Stimulated activated CD4-positive, alpha-beta T cell treated with anti-CD3 and anti-CD28 coated beads, Interleukin-12 subunit alpha, Interleukin-12 subunit beta, amount 100 ng/mL, for 4 hours (primary cell): ENCODE results near the gene LLGL2.

Experiments
- DNase-seq: peaks from one replicate; pipeline ENCODE4 v3.0.0-alpha.2; 2020

Gene LLGL2

DNA sequence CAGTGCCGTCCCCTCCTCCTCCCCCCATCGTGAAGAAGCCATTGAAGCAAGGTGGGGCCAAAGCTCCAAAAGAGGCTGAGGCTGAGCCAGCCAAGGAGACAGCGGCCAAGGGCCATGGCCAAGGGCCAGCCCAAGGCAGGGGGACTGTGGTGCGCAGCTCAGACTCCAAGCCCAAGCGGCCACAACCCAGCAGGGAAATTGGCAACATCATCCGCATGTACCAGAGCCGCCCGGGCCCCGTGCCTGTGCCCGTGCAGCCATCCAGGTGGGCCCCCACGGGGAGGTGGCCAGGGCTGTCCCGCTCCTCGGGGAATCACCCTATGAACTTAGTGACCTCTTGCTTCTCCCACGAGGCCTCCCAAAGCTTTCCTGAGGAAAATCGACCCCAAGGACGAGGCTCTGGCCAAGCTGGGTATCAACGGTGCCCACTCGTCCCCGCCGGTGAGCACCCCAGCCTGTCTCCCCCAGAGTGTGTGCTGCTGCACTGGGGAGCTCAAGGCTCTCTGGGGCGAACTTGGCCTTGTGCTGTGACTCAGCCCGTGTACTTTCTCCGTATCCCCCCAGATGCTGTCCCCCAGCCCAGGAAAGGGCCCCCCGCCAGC is 91.1 kb downstream of the LLGL2 start:
- DNase-seq: no peak

DNA sequence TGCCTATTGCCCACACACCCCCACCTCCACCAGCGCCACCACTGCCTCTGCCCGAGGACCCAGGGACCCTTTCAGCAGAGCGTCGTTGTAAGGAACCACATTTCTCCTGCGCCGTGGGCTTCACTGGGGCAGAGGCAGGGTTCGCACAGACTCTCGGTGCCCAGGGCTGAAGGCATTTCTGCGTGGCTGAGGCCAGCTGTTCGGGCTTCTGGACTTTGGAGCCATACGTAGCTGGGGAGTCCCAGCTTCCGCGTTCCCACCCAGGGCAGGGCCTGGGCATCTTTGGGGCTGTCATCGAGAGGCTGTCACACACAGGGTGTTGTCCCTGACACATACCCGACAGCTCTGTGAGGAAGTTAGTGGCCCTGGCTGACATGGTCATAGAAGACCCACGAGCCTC is 91.7 kb downstream of the LLGL2 start:
- DNase-seq: no peak

DNA sequence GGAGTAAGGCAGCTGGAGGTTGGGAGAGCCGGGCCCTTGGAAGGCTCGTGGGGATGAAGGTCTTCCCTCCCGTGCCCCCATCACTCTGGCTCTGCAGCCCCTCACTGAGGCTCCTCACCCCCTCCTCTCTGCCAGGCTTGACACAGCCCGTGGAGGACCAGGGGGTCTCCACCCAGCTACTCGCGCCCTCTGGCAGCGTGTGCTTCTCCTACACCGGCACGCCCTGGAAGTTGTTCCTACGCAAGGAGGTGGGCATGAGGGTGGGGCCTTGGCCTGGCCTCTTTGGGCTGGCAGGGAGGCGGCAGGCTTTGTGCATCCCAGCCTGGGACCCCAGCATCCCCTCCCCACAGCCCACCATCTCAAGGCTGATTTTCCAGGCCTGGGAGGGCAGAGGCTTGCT is 92.2 kb downstream of the LLGL2 start:
- no peak for DNase-seq

DNA sequence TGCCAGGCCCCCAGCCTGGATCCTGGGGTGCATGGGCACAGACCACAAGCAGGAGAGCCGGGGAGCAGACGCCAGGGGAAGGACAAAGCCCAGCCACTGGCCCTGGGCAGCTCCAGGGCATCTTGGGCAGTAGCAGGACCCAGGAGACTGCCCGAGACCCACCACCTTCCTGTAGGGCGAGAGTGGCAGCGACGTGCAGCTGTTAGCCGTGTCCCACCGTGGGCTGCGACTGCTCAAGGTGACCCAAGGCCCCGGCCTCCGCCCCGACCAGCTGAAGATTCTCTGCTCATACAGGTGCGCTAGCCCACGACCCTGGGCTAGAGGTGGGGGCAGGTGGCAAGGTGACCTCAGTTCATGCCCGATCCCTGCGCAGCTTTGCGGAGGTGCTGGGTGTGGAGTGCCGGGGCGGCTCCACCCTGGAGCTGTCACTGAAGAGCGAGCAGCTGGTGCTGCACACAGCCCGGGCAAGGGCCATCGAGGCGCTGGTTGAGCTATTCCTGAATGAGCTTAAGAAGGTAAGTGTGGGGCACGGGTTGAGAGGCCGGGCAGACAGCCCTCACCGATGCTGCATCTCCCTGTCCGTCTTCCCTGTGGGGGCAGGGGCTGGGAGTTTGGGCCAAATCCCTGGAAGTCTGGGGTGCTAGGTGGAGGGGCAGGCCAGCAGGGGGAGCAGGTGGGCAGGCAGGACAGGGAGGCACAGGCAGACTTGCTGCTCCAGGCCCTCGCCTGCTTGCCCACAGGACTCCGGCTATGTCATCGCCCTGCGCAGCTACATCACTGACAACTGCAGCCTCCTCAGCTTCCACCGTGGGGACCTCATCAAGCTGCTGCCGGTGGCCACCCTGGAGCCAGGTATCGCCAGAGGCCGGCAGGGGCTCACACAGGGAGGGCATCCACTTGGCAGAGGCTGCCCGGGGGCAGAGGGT is 94.3 kb downstream of the LLGL2 start:
- DNase-seq: peak; percentile 16

DNA sequence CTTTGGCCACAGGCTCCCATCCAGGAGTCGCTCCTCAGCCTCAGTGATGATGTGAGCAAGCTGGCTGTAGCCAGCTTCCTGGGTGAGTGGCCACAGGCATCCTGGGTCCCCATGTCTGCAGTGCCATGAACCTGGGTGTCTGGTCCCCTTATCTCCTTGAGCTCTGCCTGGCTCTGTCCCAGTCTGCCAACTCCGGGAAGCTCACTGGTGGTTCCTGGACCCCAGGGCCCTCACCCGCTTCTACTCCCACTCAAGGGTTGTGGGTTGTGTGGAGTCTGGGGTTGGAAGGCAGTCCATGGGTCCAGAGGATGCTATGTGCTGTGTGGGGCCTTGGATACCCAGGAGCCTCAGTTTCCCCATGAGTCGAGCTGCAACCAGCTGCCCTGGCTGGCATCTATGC is 96.0 kb downstream of the LLGL2 start:
- DNase-seq: no peak

DNA sequence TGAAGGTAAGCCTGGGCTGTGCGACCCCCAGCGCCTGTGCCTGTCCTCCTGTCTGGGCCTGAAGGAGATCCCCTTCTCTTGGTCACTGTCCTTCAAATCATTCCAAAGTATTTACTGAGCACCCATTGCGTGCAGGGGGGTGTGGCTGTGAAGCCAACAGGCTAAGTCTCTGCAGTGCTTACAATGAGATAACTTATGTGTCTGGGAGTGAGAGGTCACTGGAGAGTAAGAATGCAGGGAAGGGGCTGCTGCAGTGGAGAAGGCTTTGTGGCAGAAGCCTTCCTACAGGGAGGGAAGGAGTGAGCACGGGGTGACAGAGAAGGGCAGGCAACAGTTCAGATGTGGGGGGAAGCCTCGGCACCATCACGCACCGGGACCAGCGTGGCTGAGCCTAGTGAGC is 96.6 kb downstream of the LLGL2 start:
- no peak for DNase-seq

DNA sequence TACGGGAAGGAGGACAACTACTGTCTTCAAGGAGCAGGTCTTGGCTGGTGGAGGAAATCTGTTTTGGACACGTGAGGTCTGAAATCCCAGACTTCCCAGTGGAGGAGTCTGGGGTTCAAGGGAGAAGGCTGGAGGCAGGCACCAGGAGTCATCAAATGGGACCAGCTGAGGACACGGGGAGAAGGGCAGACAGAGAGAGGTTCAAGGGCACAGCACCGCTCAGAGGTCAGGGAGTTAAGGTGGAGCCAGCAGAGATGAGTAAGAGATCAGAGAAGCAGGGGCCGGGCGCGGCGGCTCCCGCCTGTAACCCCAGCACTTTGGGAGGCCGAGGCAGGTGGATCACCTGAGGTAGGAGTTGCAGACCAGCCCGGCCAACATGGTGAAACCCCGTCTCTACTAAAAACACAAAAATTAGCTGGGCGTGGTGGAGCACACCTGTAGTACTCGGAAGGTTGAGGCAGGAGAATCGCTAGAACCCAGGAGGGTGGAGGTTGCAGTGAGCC is 97.3 kb downstream of the LLGL2 start:
- no peak for DNase-seq

DNA sequence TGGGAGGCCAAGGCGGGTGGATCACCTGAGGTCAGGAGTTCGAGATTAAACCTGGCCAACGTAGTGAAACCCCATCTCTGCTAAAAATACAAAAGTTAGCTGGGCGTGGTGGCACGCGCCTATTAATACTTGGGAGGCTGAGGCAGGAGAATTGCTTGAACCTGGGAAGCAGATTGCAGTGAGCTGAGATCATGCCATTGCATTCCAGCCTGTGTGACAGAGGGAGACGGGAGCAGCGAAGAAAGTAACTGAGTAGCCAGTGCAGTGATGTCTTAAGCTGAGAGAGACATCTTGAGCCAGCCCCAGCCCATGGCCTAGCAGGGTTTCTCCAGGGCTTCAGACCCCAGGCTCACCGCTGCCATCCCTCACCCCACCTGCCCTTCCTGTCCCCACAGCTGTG is 97.9 kb downstream of the LLGL2 start:
- no peak for DNase-seq

DNA sequence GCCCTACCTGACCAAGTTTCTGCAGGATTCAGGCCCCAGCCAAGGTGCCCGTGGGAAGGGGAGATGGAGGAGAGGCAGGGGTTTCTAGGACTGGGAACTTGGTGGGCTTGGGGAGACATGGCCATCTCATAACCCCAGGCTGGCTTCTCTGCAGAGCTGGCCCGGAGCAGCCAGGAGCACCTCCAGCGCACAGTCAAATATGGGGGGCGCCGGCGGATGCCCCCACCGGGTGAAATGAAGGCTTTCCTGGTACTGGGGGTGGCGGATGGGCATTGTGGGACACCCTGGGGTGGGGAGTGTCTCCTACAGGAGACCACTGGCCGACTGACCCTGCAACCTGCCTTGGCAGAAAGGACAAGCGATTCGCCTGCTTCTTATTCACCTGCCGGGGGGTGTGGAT is 98.5 kb downstream of the LLGL2 start:
- DNase-seq: no peak
